NCI-H510A treated with DMSO at 0.1 percent for 48 hours (cell line): ENCODE measurements around the gene GAL3ST2.
A peak's percentile ranks its signal among the peaks of the same experiment; 100 is the strongest.
"Not testable (repeated sequence)": the region's sequence is repeated elsewhere in the genome, so short reads cannot be mapped to it uniquely, and the experiment has no call there.

Experiments
- DNase-seq: peaks from one replicate; lab custom pipeline; 2025; lab: John Stamatoyannopoulos, UW

The GAL3ST2 gene

GRCh38 chr2:241776336-241777169 is at the start of gene GAL3ST2:
TSS of gene GAL3ST2 (plus strand) at chr2:241776822. CDS start at chr2:241776956, 134 bp downstream.
- DNase-seq: no peak

GRCh38 chr2:241728000-241728399 is 48.6 kb upstream of the GAL3ST2 start:
- no peak for DNase-seq

GRCh38 chr2:241728627-241729026 is 48.0 kb upstream of the GAL3ST2 start:
- DNase-seq: no peak

- no peak for DNase-seq
These were observed 46.8 kb upstream of the GAL3ST2 start for GRCh38 chr2:241729868-241730267.

- no peak for DNase-seq
These were observed 45.8 kb upstream of the GAL3ST2 start for GRCh38 chr2:241730671-241731293.

- not testable (repeated sequence) for DNase-seq
These were observed 44.0 kb upstream of the GAL3ST2 start for GRCh38 chr2:241732513-241733186.

- no peak for DNase-seq
These were observed 43.0 kb upstream of the GAL3ST2 start for GRCh38 chr2:241733391-241734207.

- DNase-seq: no peak
These were observed 42.5 kb upstream of the GAL3ST2 start for GRCh38 chr2:241734208-241734466.

GRCh38 chr2:241734467-241735208 is 42.0 kb upstream of the GAL3ST2 start, which contains the start of gene D2HGDH:
TSS of gene D2HGDH (plus strand) at chr2:241734630. CDS start at chr2:241735225, 595 bp downstream.
- DNase-seq: peak; percentile 55

- no peak for DNase-seq
These were observed 40.5 kb upstream of the GAL3ST2 start for GRCh38 chr2:241736111-241736510.

- DNase-seq: no peak
These were observed 38.5 kb upstream of the GAL3ST2 start for GRCh38 chr2:241738040-241738686.

- no peak for DNase-seq
These were observed 37.4 kb upstream of the GAL3ST2 start for GRCh38 chr2:241739177-241739576.

GRCh38 chr2:241739651-241740050 is 37.0 kb upstream of the GAL3ST2 start:
- no peak for DNase-seq

GRCh38 chr2:241741016-241741415 is 35.6 kb upstream of the GAL3ST2 start:
- no peak for DNase-seq

- no peak for DNase-seq
These were observed 34.2 kb upstream of the GAL3ST2 start for GRCh38 chr2:241742320-241742939.

GRCh38 chr2:241743008-241743407 is 33.6 kb upstream of the GAL3ST2 start:
- not testable (repeated sequence) for DNase-seq

GRCh38 chr2:241743620-241744019 is 33.0 kb upstream of the GAL3ST2 start:
- no peak for DNase-seq

GRCh38 chr2:241744028-241744754 is 32.4 kb upstream of the GAL3ST2 start:
- DNase-seq: no peak

- DNase-seq: no peak
These were observed 31.3 kb upstream of the GAL3ST2 start for GRCh38 chr2:241745276-241745675.

- no peak for DNase-seq
These were observed 30.5 kb upstream of the GAL3ST2 start for GRCh38 chr2:241746084-241746483.
